ENCODE results near the gene ZRANB1.
A peak's percentile ranks its signal among the peaks of the same experiment; 100 is the strongest.

Gene ZRANB1

DNA sequence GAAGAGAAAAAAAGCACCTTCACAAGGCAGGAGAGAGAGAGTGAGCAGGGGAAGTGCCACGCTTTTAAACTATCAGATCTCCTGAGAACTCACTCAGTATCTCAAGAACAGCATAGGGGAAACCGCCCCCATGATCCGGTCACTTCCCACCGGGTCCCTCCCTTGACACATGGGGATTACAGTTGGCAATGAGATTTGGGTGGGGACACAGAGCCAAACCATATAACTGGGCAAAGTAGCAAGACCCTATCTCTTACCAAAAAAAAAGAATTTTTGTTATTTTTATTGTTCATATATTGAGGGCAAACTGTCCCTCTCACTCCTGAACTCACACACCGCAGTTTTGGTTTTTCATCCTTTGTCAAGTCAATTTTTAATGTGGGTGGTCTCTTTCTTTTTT is 18.2 kb upstream of the ZRANB1 start:
- no peak for DNase-seq

DNA sequence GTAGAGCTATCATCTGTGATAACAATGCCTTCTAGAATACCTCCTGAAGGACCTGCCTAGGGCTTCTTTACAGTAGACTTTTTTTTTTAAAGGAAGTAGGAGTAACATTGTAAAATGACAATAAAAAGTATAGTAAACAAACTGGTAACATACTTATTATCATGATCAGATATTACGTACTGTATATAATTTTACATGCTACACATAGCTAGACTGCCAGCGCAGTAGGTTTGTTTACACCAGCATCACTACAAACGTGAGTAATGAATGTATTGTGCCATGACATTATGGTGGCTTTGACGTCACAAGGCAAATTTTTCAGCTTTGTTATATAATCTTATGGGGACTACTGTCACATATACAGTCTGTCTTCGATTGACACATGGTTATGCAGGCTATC is 15.4 kb upstream of the ZRANB1 start:
- no peak for DNase-seq

DNA sequence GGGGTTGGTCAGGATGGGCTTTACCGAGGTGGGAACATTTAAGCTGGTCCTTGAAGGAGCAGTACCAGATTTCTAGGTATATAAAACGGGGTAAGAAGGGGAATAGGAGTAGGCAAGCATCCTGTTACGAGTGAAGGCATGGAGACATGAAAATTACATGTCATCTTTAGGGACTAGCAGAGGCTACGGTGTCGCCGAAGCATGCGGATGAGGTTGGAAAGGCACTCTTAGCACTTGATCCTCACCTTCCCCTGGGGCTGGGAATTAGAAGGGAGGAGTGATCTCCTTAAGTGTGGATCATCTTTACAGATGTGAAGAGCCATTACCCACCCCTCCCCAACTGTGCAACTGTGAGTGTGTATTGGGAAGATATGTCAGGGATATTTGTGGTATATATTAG is 13.8 kb upstream of the ZRANB1 start:
- no peak for DNase-seq

DNA sequence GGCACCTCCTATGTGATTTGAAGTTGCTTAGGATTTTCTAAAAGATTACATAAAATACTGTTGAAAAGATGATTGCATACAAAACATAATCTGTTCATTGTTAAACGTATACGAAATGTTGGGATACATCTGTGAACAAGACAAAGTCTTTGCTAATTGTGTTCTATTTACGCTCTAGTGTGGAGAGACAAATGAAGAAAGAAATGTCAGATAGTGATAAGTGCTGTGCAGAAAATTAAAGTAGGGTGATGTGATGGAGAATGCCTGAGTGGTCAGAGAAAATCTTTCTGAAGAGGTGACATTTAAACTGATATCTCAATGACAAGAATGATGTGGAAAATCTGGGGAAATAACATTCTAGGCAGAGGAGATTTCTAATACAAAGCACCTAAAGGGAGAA is 13.4 kb upstream of the ZRANB1 start:
- DNase-seq, result no peak

DNA sequence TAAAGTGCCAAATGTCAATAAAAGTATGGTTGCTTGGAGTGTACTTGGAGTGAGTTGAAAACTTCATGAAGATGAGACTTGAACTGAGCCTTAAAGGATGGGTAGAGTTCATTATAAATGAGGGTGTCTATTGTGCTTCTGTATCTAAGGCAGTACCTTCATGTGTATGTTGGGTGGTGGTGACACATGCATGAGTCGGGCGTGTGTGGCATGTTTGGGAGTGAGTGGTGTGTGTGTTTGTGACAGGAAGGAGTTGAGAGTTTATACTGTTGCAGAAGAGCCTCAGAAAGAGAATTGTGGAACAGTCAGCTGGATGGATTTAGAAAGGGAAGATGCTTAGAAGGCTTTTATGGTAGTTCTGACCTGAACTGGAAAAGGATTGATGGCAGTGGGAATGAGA is 6.0 kb upstream of the ZRANB1 start:
- DNase-seq, result no peak

DNA sequence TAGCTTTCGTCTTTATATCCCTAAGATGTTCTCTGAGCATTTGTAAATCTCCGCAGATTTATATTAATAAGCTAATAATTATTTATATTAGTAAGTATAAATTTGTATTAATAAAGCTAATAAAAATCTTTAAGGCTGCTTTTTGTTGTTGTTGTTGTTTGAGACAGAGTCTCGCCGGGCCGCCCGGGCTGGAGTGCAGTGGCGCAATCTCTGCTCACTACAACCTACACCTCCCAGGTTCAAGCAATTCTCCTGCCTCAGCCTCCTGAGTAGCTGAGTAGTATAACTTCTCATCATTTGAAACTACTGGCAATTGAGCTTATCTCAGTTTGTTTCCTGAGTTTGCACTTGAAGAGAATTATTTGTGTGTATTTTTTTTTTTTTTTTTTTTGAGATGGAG is 5.1 kb upstream of the ZRANB1 start:
- DNase-seq, result no peak

DNA sequence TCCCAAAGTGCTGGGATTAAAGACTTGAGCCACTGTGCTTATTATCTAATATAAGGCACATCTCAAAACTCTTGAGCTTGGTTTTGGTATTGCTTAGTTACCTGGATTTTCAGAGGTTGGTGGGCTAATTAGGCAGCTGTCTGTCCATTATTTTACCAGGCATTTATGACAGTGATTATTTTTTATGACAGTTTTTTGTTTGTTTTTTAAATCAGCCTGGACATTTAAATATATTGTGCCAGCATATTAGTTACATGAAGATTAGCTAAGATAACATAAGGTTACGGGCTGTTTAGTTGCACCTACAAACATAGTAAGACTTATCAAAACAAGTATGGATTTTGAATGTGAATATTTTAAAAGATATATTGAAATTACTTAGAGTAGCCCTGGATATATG is 2.6 kb upstream of the ZRANB1 start:
- no peak for DNase-seq

DNA sequence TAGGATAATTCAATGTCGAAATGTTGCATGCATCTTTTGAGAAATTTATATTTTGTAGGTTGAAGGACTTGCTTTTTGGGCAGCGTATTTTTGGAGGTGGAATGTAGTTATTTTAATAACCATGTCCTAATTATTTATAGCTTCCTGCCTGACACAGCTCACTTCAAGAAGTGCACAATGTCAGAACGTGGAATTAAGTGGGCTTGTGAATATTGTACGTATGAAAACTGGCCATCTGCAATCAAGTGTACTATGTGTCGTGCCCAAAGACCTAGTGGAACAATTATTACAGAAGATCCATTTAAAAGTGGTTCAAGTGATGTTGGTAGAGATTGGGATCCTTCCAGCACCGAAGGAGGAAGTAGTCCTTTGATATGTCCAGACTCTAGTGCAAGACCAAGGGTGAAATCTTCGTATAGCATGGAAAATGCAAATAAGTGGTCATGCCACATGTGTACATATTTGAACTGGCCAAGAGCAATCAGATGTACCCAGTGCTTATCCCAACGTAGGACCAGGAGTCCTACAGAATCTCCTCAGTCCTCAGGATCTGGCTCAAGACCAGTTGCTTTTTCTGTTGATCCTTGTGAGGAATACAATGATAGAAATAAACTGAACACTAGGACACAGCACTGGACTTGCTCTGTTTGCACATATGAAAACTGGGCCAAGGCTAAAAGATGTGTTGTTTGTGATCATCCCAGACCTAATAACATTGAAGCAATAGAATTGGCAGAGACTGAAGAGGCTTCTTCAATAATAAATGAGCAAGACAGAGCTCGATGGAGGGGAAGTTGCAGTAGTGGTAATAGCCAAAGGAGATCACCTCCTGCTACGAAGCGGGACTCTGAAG is 620 bp downstream of the ZRANB1 start:
- no peak for DNase-seq

DNA sequence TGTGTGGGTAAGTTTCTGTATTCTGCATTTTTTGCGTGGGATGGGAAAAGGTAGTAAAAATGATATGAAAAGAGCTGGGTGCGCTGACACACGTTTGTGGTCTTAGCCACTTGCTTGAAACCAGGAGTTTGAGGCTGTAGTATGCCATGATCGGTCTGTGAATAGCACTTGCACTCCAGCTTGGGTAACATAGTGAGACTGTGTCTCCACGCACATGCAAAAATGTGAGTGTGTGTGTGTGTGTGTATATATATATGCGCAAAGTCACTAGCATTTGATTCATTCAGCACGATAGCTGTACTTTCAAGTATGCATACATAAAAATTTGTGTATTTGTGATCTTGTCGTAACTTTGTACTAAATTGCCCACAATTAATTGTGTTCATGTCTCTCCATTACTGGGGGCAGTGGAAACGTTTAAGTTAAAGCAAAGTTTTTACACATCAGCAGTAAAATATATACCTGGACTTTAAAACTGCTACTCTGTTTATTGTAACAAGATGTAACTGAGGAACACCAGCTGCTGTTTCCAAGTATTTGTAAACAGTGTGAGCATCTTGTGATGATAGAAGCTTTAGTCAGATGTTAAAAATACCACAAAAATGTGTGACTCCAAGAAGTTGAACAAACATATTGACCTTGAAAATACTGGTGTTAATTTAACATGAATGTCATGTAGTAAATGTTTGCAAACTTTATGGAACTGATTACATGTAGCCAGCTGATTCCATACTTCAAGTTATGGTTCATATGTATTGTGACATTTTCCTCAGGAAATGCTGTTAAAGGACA is 1.6 kb downstream of the ZRANB1 start:
- no peak for DNase-seq

DNA sequence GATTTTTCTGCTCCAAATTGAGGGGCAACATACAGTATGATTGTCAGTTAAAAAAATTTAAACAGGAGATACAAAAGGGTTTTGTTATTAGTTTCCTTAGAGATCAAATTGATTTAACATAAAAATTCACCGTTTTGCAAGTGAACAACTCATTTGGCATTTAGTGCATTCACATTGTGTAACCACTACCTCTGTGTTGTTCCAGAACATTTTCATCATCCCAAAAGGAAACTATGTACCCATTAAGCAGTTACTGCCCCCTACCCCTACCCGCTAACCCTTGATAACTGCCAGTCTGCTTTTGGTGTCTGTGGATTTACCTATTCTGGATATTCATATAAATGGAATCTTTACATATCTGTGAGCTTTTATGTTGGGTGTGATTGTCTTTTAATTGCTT is 3.1 kb downstream of the ZRANB1 start:
- no peak for DNase-seq

DNA sequence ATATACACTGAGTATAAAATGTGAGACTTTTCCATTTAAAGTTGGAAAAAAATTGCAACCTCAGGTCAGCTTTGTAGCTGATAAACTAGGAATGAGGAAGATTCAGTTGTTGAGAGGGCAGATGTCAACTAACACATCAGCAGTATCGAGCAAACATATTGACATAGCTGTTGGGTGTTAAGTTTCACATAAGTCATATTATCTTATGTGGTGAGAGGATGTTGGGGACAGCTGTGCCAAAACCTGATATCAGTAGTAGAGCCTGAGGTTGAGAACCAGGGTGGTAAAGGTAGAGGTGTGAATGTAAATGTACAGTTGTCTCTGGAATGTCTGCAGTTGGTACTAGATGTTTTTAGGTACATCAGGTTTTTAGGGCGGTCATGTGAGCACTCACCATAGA is 5.0 kb downstream of the ZRANB1 start:
- peak; percentile 34 for DNase-seq

DNA sequence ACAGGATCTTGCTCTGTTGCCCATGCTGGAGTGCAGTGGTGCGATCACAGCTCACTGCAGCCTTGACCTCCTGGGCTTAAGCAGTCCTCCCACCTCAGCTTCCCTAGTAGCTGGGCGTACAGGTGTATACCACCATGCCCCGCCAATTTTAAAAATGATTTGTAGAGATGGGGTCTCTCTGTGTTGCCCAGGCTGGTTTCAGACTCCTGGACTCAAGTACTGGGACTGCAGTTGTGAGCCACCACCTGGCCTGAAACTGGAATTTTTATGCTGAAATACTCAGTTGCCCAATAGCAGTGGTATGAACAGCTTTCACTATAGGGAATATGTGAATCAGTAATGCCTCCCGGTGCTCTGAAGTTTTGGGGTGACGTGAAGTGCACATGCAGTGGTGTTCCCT is 7.6 kb downstream of the ZRANB1 start:
- no peak for DNase-seq

DNA sequence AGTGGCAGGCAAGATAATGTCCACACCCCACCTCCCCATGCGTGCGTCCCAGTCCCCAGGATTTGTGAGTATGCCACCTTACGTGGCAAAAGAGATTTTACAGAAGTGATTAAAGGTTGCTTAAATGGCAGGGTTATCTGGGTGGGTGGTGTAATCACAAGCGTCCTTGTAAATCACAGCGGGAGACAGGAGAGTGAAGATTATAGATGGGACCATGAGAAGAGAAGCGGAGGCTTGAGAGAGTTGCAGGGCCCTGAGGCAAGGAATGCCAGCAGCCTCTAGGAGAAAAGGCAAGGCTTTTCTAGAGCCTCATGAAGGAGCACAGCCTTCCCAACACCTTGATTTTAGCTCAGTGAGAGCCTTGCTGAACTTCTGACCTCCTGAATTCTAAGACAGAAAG is 10.2 kb downstream of the ZRANB1 start:
- DNase-seq, result no peak

DNA sequence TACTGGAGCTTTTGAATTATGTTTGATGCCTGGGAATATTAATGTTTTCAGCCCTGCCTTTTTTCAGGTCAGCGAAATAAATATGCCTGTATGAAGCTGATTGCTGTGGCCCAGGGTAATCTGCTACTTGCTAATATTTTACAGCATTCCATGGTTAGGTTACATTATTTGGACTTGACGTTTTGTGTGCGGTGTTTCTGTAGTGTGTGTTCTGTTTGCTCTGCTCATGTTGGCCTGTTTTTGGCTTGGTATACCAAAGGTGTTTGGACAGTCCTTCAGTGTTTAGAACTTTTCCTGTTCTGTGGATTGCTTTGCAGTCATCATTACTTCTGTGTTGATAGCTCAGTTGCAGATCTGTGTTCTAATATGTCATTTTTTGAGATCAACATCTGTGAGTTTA is 11.5 kb downstream of the ZRANB1 start:
- no peak for DNase-seq

DNA sequence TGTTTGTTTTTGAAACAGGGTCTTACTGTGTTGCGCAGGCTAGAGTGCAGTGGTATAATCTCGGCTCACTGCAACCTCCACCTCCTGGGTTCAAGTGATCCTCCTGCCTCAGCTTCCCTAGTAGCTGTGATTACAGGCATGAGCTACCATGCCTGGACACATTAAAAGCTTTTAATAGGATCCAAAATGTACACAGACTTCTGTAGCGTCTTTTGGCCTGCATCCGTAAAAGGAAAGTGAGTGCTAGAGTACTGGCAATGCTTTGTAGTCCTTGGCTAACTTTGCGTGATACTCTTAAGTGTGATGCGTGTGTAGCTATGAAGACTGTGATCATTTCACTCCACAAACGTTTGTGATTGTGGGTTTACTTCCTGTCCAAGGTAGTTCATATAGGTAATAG is 13.3 kb downstream of the ZRANB1 start:
- DNase-seq, result no peak

DNA sequence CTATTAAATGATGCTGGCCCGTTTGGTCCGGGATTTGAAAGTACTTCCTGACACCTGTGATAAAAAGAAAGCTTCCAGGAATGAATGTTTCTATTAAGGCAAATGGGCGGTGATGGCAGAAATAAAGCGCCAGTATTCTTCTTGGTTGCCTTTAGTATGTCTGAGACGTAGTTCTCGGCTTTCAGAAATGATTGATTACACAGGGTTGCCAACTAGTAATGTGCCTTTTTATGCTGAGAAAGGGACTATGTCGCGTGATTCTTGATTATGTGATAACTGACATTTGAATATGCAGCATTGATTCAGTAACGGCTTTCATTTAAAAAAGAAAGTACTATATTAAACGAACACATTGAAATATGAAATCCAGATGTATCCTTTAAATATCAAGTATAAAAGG is 13.9 kb downstream of the ZRANB1 start:
- no peak for DNase-seq

DNA sequence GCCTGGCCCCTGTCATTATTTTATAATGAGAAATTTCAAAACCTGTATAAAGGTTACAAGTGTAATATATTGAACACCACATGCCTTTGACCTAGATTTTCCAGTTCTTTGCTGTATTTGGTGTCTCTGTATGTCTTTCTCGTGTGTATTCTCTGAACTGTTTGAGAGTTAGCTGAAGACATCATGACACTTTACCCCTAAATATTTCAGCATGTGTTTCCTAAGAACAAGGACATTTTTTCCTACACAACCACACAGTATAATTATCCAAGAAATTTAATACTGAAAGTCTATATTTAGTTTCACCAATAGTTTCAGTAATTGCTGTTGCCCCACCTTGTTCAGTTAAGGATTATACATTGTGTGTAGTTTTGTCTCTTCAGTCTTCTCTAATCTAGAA is 14.8 kb downstream of the ZRANB1 start:
- no peak for DNase-seq

DNA sequence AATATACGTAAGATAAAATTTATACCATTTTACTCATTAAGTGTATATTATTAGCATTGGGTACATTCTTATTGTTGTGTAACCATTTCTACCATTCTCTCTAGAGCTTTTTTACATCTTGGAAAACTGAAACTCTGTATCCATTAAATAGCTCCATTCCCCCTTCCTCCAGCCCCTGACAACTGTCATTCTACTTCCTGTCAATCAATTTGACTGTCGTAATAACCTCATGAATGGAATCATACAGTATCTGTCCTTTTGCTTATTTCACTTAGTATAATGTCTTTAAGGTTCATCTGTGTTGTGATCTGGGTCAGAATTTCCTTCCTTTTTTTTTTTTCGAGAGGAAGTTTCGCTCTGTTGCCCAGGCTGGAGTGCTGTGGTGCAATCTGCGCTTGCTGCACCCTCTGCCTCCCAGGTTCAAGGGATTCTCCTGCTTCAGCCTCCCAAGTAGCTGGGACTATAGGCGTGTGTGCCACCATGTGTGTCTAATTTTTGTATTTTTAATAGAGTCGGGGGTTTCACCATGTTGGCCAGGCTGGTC is 15.6 kb downstream of the ZRANB1 start:
- DNase-seq, result no peak

DNA sequence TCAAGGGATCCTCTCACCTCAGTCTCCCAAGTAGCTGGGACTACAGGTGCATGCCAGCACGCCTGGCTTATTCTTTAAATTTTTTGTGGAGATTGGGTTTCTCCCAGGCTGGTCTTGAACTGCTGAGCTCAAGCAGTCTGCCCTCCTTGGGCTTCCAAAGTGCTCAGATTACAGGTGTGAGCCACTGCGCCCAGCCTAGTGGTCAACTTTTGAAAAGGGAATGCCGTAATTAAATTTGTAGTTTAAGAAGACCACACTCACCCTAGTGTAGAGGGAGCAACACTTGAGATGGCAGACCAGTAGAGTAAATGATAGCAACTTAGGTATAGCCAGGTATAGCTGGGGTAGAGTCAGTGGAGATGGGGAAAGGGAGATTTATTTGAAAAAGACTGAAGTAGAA is 17.6 kb downstream of the ZRANB1 start:
- no peak for DNase-seq

DNA sequence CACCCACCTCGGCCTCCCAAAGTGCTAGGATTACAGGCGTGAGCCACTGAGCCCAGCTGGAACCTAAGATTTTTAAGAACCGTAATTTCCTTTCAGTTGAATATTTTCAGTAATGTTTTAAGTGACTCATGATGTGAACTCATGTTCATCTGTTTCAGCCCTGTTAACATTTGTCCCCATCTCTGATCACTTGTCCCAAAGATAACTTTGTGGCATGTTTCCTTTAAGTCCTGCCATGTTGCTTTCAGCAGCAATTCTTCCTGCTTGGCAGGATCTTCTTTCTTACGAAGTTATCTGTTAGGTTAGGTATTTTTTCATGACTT is 19.3 kb downstream of the ZRANB1 start:
- DNase-seq, result no peak

DNA sequence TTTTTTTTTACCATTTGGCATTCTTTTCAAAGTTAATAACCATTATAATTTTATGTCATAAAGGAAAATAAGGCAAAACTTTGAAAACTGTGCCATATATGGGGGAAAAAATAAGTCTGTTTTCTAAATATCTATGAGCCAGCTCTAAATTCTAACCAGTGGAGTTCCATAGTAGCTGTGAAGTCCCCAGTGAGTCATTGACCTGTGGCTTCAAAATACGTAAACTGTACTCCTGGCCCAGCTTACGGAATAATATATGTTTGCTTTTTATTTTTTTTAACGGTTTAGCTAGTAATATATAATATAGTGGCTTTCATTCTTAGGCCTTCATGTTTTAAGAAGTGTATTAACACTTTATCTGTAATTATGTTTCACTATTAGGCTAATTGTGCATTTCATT is 20.5 kb downstream of the ZRANB1 start:
- no peak for DNase-seq

DNA sequence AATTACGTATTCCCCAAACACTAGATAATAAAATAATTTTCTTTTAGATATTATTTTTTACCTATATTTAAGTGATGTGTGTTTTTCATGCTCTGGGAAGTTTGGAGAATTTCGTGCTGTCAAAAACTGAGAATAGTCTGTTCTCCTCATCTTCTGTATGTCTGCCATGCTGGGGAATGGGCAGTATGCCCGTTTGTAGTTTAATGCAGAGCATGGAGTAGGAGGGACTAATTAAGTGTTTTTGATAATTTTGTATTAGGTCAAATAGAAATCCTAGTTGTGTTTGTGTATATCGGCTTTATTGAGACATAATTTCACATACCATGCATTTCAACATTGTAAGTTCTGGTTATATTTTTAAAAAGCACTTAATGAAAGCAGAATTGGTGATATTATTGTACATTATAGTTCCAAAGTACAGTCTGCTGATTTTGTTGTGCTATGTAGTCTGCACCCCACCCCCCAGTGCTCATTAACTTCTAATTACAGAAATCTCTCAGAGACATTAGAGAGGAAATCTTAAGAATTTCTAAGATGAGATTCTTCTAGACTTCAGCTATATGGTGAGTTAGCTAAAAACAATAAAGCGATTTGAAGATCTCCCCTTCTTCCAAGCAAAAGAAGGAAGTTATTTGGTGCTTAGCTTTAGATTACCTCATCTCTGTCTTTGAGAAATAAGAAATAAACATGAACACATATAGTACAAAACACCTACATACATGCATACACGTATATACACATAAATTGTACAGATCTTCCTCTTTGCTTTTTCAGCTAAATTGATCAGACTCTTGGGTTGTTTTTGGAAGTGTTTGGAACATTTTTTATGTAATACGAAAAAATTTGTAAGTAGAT is 22.2 kb downstream of the ZRANB1 start:
- no peak for DNase-seq

DNA sequence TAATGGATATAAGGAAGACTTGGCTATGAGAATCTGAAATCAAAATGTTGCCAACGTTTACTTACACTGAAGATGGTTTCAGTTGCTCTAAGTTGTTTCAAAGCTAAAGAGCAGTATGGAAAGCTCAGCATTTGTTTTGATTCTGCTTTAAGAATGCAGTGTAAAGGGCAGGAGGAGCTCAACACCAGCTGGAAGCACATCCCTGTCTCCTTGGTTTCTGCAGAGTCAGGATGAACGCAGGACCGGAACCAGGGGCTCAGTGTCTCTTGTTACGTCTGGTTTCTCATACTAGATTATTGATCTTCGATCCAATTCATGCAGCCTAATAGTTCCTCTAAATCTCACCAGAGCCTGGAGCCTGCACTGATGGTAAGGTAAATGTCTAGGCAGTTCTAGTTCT is 24.1 kb downstream of the ZRANB1 start:
- no peak for DNase-seq

DNA sequence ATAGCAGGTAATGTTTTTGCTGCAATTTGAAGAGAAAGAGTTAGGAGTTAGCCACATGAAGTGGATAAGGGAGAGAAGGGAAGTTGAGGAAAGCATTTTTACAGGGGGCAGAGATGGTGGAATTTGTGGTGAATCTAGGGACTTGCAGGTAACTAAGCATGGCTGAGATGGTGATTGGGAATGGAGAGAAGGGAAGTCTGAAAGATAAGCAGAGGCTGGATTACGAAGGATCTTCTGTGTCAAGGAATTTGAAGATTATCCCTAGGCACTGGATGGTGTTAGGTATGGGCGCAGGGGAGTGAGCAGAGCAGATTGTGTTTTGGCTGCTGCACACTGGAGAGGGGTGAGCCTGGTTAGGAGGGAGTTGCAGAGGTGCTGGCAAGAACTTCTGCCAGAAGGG is 25.3 kb downstream of the ZRANB1 start:
- no peak for DNase-seq
